Testis (tissue), 2 donors: ENCODE data around the gene RHOU.

Source experiments
- POLR2A ChIP-seq: fragments of 450-650 bp; IDR thresholded peaks from one replicate; pipeline ENCODE4 v1.6.1; 2017; ENCODE audit warnings: antibody characterized with exemption, mild to moderate bottlenecking, moderate library complexity
- TF ChIP-seq, protein P1 (sequence below), 3 experiments: fragments of 450-650 bp in 2 of 3; fragments of 200-600 bp in 1 of 3; sonication (generic) in 1 of 3; IDR thresholded peaks; one replicate each; pipeline ENCODE4 v1.5.1; 2016 to 2019; ENCODE audit warnings: antibody characterized with exemption in 3 of 3, mild to moderate bottlenecking in 2 of 3, moderate library complexity in 1 of 3

DNA sequence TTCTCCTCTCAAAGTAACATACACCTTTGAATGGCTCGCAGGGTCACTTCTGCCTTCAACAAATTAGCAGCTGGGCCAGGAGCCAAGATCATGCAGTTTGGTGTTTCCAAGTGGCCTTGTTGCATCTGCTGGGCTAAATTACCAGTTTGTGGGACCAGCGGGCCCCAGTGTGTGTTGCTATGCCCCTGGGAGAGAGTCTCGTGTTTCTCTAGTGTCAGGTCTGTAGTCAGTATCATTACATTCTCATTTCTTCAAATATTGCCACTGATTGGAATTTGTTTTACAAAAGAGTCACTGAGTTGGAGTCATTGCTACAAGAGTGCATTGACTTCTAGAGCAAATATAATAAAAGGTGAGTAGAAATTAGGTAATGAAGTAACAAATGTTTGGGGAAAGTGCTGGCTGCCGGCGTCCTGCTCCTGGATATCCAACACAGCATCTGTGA lies 35.5 kb downstream of the RHOU start:
- TF ChIP-seq, protein P1, sequence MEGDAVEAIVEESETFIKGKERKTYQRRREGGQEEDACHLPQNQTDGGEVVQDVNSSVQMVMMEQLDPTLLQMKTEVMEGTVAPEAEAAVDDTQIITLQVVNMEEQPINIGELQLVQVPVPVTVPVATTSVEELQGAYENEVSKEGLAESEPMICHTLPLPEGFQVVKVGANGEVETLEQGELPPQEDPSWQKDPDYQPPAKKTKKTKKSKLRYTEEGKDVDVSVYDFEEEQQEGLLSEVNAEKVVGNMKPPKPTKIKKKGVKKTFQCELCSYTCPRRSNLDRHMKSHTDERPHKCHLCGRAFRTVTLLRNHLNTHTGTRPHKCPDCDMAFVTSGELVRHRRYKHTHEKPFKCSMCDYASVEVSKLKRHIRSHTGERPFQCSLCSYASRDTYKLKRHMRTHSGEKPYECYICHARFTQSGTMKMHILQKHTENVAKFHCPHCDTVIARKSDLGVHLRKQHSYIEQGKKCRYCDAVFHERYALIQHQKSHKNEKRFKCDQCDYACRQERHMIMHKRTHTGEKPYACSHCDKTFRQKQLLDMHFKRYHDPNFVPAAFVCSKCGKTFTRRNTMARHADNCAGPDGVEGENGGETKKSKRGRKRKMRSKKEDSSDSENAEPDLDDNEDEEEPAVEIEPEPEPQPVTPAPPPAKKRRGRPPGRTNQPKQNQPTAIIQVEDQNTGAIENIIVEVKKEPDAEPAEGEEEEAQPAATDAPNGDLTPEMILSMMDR (IDR thresholded peaks at IDR 0.05): no peak
- TF ChIP-seq POLR2A: no peak
